Measurements from ENCODE around the gene OR5AN1.

OR5AN1 gene

DNA sequence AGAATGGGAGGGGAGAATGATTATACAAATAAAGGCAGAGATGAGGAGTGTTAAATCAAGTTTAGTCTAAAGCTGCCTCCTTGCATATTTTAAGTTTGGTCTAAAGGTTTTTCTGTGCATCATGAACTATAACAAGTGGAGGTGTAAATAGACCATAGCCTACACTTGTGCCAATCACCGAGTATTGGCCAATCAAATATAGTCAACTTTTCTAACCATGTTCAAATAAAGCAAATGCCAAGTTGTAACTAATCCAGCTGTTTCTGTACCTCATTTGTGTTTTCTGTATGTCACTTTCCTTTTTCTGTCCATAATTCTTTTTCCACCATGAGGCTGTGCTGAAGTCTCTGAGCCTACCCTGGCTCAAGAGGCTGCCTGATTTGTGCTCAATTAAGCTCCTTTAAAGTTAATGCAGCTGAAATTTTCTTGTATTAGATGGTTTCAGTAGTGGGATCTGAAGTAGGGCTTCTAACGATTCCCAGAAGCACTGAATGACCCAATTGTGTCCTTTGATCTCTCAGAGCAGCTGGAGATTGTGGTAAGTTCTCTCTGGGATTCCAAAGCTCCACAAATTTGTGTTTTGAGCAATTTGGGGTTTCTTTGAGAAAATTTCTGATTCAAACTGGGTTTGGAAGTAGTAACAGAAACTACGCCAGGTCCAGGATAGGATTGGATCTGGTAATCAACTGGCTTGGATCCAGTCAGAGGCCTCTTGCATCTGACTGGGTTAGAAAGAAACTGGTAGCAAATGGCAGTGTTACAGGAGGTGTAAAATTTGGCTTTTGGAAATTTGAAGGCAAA is 42.0 kb downstream of the OR5AN1 start:
- Histone ChIP-seq H3K36me3 (ENCODE audit: control insufficient read depth in 4 of 4, insufficient read depth in 4 of 4, low read length in 3 of 4) (no peaks in the 10 kb centered on the region), H3K4me3 (ENCODE audit: control insufficient read depth in 1 of 7, extremely low read depth in 1 of 7, insufficient read depth in 4 of 7, low read depth in 2 of 7, low read length in 6 of 7) (no peak overlapping the region), H3K9me3 (ENCODE audit: control extremely low read depth in 1 of 5, control insufficient read depth in 4 of 5, insufficient read depth in 2 of 5, low read depth in 1 of 5, low read length in 4 of 5) (peaks cover 0 to 13% (median 3%) of the 10 kb centered on the region in 5 experiments), H3K27me3 (replicated peaks in 2 of 5; ENCODE audit: control insufficient read depth in 4 of 5, insufficient read depth in 5 of 5, low read length in 4 of 5) (no peaks in the 10 kb centered on the region), H3K27ac (ENCODE audit: insufficient read depth in 1 of 2, low read depth in 1 of 2, low read length in 2 of 2, poor library complexity in 1 of 2, severe bottlenecking in 2 of 2) (no peak overlapping the region), H3K4me1 (ENCODE audit: control extremely low read depth in 1 of 4, control insufficient read depth in 4 of 4, insufficient read depth in 4 of 4, low read length in 3 of 4) (no peaks in the 10 kb centered on the region)
- CTCF ChIA-PET, result interaction anchor here (1.1 to 2.0 kb wide), 5 partner anchors 10 to 137 kb away, joined by 3 to 5 read pairs (median 4); no protein-coding TSS in a partner anchor
- DNase-seq, result no peak
- 100% methylated on average over 3 of the region's 3 CpGs for WGBS (ENCODE audit: insufficient coverage)
- POLR2A ChIA-PET, result interaction anchor here (1.7 kb wide), 1 partner anchor 30 kb away, joined by 4 read pairs; no protein-coding TSS in a partner anchor

DNA sequence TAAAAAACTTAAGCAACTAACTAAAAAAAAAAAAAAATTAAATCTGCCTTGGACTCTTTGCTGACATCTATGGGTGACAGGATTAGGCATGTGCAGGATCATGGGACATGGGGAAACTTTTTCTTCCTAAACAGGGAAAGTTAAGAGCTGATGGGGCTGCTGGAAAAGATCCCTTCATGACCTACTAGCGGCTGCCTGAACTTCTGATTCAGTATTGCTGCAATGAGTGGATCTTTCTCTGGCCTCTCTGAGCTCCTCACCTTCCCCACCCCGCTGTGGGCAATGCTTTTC is 42.5 kb downstream of the OR5AN1 start:
- ChIA-PET CTCF (interaction anchor here (1.1 to 1.7 kb wide), 2 partner anchors 37 to 137 kb away, joined by 3 to 5 read pairs; no protein-coding TSS in a partner anchor), POLR2A (interaction anchor here (1.7 kb wide), 1 partner anchor 30 kb away, joined by 4 read pairs; no protein-coding TSS in a partner anchor)
- Histone ChIP-seq H3K4me3 (ENCODE audit: control insufficient read depth in 1 of 7, extremely low read depth in 1 of 7, insufficient read depth in 4 of 7, low read depth in 2 of 7, low read length in 6 of 7) (no peak overlapping the region), H3K9me3 (ENCODE audit: control extremely low read depth in 1 of 5, control insufficient read depth in 4 of 5, insufficient read depth in 2 of 5, low read depth in 1 of 5, low read length in 4 of 5) (peaks cover 0 to 13% (median 3%) of the 10 kb centered on the region in 5 experiments), H3K4me1 (ENCODE audit: control extremely low read depth in 1 of 4, control insufficient read depth in 4 of 4, insufficient read depth in 4 of 4, low read length in 3 of 4) (no peaks in the 10 kb centered on the region), H3K27ac (ENCODE audit: insufficient read depth in 1 of 2, low read depth in 1 of 2, low read length in 2 of 2, poor library complexity in 1 of 2, severe bottlenecking in 2 of 2) (no peak overlapping the region), H3K27me3 (replicated peaks in 2 of 5; ENCODE audit: control insufficient read depth in 4 of 5, insufficient read depth in 5 of 5, low read length in 4 of 5) (no peaks in the 10 kb centered on the region), H3K36me3 (ENCODE audit: control insufficient read depth in 4 of 4, insufficient read depth in 4 of 4, low read length in 3 of 4) (no peaks in the 10 kb centered on the region)
- WGBS (ENCODE audit: insufficient coverage), result no CpG with 5 or more reads among the region's 2 CpGs
- no peak for DNase-seq

DNA sequence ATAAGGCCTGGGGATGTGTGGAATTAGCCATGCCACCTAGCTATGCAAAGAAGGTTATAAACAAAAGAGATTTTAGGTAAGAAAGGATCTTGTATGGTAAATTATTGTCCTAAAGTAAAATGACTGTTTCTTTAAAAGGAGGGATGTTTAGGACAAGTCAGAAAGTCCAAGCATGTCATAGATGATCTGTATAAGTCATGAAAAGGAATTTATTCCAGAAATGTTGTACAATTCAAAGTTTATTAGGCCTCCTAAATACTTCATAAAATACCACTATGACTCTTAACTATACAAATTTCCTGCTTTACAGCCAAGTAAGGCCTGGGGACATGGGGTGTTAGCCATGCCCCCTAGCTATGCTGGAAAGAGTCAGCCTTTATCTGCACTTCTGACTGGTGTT is 44.9 kb downstream of the OR5AN1 start:
- POLR2A ChIA-PET, result no interaction called here
- H3K4me1 ChIP-seq (ENCODE audit: control extremely low read depth in 1 of 4, control insufficient read depth in 4 of 4, insufficient read depth in 4 of 4, low read length in 3 of 4), result no peaks in the 10 kb centered on the region
- CTCF ChIA-PET, result interaction anchor here (0.8 to 1.3 kb wide), 4 partner anchors 15 to 131 kb away, joined by 3 read pairs; no protein-coding TSS in a partner anchor
- DNase-seq, result no peak
- H3K27me3 ChIP-seq (replicated peaks in 2 of 5; ENCODE audit: control insufficient read depth in 4 of 5, insufficient read depth in 5 of 5, low read length in 4 of 5), result no peaks in the 10 kb centered on the region
- no peaks in the 10 kb centered on the region for H3K36me3 ChIP-seq (ENCODE audit: control insufficient read depth in 4 of 4, insufficient read depth in 4 of 4, low read length in 3 of 4)
- H3K4me3 ChIP-seq (ENCODE audit: control insufficient read depth in 1 of 7, extremely low read depth in 1 of 7, insufficient read depth in 4 of 7, low read depth in 2 of 7, low read length in 6 of 7), result no peak overlapping the region
- peaks cover 0 to 15% (median 3%) of the 10 kb centered on the region in 5 experiments for H3K9me3 ChIP-seq (ENCODE audit: control extremely low read depth in 1 of 5, control insufficient read depth in 4 of 5, insufficient read depth in 2 of 5, low read depth in 1 of 5, low read length in 4 of 5)
- H3K27ac ChIP-seq (ENCODE audit: insufficient read depth in 1 of 2, low read depth in 1 of 2, low read length in 2 of 2, poor library complexity in 1 of 2, severe bottlenecking in 2 of 2), result no peak overlapping the region

DNA sequence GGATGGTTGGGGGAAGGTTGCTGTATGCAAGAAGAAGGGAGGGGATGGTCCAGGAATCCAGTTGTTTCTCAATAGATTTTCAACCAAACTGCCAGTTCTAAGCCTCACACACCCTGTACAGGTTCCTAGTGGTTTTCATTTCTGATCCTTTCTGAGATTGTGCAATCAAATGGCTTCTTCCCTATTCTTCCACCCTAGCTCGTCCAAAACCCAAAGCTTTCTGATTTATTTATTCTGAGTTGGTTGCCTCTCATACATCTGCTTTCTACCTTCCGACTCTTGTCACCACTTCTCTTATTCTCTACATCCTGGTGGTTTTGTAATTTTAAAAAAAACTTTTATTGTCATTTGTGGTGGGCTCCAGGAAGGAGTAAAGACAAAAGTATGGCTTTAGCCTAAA is 55.0 kb downstream of the OR5AN1 start:
- peaks cover 4 to 8% (median 8%) of the 10 kb centered on the region in 4 experiments for H3K4me1 ChIP-seq (ENCODE audit: control extremely low read depth in 1 of 4, control insufficient read depth in 4 of 4, insufficient read depth in 4 of 4, low read length in 3 of 4)
- H3K27ac ChIP-seq (ENCODE audit: insufficient read depth in 1 of 2, low read depth in 1 of 2, low read length in 2 of 2, poor library complexity in 1 of 2, severe bottlenecking in 2 of 2), result no peak overlapping the region
- WGBS (ENCODE audit: insufficient coverage), result no CpG with 5 or more reads among the region's 2 CpGs
- H3K27me3 ChIP-seq (replicated peaks in 2 of 5; ENCODE audit: control insufficient read depth in 4 of 5, insufficient read depth in 5 of 5, low read length in 4 of 5), result peaks cover 0 to 4% (median 0%) of the 10 kb centered on the region in 5 experiments
- H3K9me3 ChIP-seq (ENCODE audit: control extremely low read depth in 1 of 5, control insufficient read depth in 4 of 5, insufficient read depth in 2 of 5, low read depth in 1 of 5, low read length in 4 of 5), result peaks cover 0 to 24% (median 12%) of the 10 kb centered on the region in 5 experiments
- peak; percentile 63 to 91 (median 90) for DNase-seq
- H3K36me3 ChIP-seq (ENCODE audit: control insufficient read depth in 4 of 4, insufficient read depth in 4 of 4, low read length in 3 of 4), result no peaks in the 10 kb centered on the region
- no peak overlapping the region for H3K4me3 ChIP-seq (ENCODE audit: control insufficient read depth in 1 of 7, extremely low read depth in 1 of 7, insufficient read depth in 4 of 7, low read depth in 2 of 7, low read length in 6 of 7)
- ChIA-PET CTCF (interaction anchor here (0.8 to 1.3 kb wide), 5 partner anchors 12 to 207 kb away, joined by 3 to 4 read pairs (median 3); no protein-coding TSS in a partner anchor), POLR2A (no interaction called here)

DNA sequence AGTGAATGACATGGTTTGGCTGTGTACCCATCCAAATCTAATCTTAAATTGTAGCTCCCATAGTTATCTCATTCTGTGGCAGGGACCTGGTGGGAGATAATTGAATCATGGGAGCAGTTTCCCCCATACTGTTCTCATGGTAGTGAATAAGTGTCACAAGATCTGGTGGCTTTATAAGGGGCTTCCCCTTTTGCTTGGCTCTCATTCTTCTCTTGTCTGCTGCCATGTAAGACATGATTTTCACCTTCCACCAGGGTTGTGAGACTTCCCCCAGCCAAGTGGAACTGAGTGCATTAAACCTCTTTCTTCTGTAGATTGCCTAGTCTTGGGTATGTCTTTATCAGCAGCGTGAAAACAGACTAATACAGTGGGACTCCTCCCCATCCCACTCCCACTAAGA is 56.4 kb downstream of the OR5AN1 start:
- peak in 2 of 3 donors; percentile 55 to 77 for DNase-seq
- Histone ChIP-seq H3K27me3 (replicated peaks in 2 of 5; ENCODE audit: control insufficient read depth in 4 of 5, insufficient read depth in 5 of 5, low read length in 4 of 5) (peaks cover 0 to 4% (median 0%) of the 10 kb centered on the region in 5 experiments), H3K4me3 (ENCODE audit: control insufficient read depth in 1 of 7, extremely low read depth in 1 of 7, insufficient read depth in 4 of 7, low read depth in 2 of 7, low read length in 6 of 7) (no peak overlapping the region), H3K27ac (ENCODE audit: insufficient read depth in 1 of 2, low read depth in 1 of 2, low read length in 2 of 2, poor library complexity in 1 of 2, severe bottlenecking in 2 of 2) (no peak overlapping the region), H3K9me3 (ENCODE audit: control extremely low read depth in 1 of 5, control insufficient read depth in 4 of 5, insufficient read depth in 2 of 5, low read depth in 1 of 5, low read length in 4 of 5) (peaks cover 0 to 15% (median 5%) of the 10 kb centered on the region in 5 experiments), H3K36me3 (ENCODE audit: control insufficient read depth in 4 of 4, insufficient read depth in 4 of 4, low read length in 3 of 4) (no peaks in the 10 kb centered on the region), H3K4me1 (ENCODE audit: control extremely low read depth in 1 of 4, control insufficient read depth in 4 of 4, insufficient read depth in 4 of 4, low read length in 3 of 4) (peaks cover 4 to 8% (median 8%) of the 10 kb centered on the region in 4 experiments)
- ChIA-PET POLR2A (no interaction called here), CTCF (interaction anchor here (0.5 to 1.4 kb wide), 2 partner anchors 15 to 186 kb away, joined by 4 to 8 read pairs; no protein-coding TSS in a partner anchor)
- no CpG with 5 or more reads among the region's 1 CpG for WGBS (ENCODE audit: insufficient coverage)

DNA sequence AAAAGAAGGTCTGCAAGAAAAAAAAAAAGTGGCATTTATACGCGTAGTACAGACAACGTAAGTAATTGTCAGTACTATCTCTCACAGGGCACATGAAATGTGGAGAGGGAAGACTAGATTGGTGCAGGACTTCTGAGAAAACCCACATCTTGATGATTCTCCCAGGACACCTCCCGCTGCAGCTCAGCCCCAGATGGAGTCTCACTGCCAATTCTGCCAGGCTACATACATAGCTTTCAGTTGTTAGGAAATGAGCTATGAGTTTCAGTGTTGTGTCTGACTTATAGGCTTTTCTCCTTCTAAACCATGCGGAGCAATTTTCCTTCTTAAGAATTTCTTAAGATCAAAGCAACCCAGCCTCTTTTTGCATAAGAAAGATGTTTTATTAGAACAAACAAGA is 57.9 kb downstream of the OR5AN1 start:
- ChIA-PET CTCF (interaction anchor here (0.7 to 1.3 kb wide), 2 partner anchors 9 to 123 kb away, joined by 3 read pairs; partner anchors contain the start of gene OR5A2), POLR2A (no interaction called here)
- Histone ChIP-seq H3K9me3 (ENCODE audit: control extremely low read depth in 1 of 5, control insufficient read depth in 4 of 5, insufficient read depth in 2 of 5, low read depth in 1 of 5, low read length in 4 of 5) (peaks cover 0 to 12% (median 0%) of the 10 kb centered on the region in 5 experiments), H3K27ac (ENCODE audit: insufficient read depth in 1 of 2, low read depth in 1 of 2, low read length in 2 of 2, poor library complexity in 1 of 2, severe bottlenecking in 2 of 2) (no peak overlapping the region), H3K27me3 (replicated peaks in 2 of 5; ENCODE audit: control insufficient read depth in 4 of 5, insufficient read depth in 5 of 5, low read length in 4 of 5) (peaks cover 0 to 4% (median 0%) of the 10 kb centered on the region in 5 experiments), H3K4me1 (ENCODE audit: control extremely low read depth in 1 of 4, control insufficient read depth in 4 of 4, insufficient read depth in 4 of 4, low read length in 3 of 4) (peaks cover 4 to 8% (median 8%) of the 10 kb centered on the region in 4 experiments), H3K36me3 (ENCODE audit: control insufficient read depth in 4 of 4, insufficient read depth in 4 of 4, low read length in 3 of 4) (no peaks in the 10 kb centered on the region), H3K4me3 (ENCODE audit: control insufficient read depth in 1 of 7, extremely low read depth in 1 of 7, insufficient read depth in 4 of 7, low read depth in 2 of 7, low read length in 6 of 7) (no peak overlapping the region)
- 94% methylated on average over 3 of the region's 5 CpGs for WGBS (ENCODE audit: insufficient coverage)
- no peak for DNase-seq

DNA sequence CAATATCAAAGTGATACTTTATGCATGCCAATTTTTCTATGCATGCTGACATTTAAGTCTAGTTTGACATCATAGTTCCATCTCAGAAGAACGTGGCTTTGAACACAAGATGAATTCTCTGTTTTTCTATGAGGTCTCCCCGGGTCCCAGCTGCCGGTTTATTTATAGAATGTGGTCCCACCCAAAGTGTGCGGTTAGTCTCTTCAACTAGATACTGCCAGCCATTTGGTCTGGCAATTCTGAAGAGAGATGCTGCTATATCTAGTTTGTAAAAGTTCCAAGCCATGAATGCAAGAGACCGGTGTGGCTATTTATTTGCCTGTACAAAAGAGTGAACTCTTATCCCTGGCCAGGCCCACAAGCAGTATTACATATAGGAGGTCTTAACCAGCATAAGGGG is 58.3 kb downstream of the OR5AN1 start:
- H3K27me3 ChIP-seq (replicated peaks in 2 of 5; ENCODE audit: control insufficient read depth in 4 of 5, insufficient read depth in 5 of 5, low read length in 4 of 5), result peaks cover 0 to 4% (median 0%) of the 10 kb centered on the region in 5 experiments
- peaks cover 0 to 12% (median 0%) of the 10 kb centered on the region in 5 experiments for H3K9me3 ChIP-seq (ENCODE audit: control extremely low read depth in 1 of 5, control insufficient read depth in 4 of 5, insufficient read depth in 2 of 5, low read depth in 1 of 5, low read length in 4 of 5)
- CTCF ChIA-PET, result interaction anchor here (0.6 to 3.6 kb wide), 5 partner anchors 9 to 154 kb away, joined by 3 to 15 read pairs (median 3); partner anchors contain the start of gene OR5A2
- no peak overlapping the region for H3K4me3 ChIP-seq (ENCODE audit: control insufficient read depth in 1 of 7, extremely low read depth in 1 of 7, insufficient read depth in 4 of 7, low read depth in 2 of 7, low read length in 6 of 7)
- DNase-seq, result peak in 1 of 3 donors; percentile 8
- POLR2A ChIA-PET, result no interaction called here
- H3K36me3 ChIP-seq (ENCODE audit: control insufficient read depth in 4 of 4, insufficient read depth in 4 of 4, low read length in 3 of 4), result no peaks in the 10 kb centered on the region
- 93% methylated on average over 5 of the region's 5 CpGs for WGBS (ENCODE audit: insufficient coverage)
- no peak overlapping the region for H3K27ac ChIP-seq (ENCODE audit: insufficient read depth in 1 of 2, low read depth in 1 of 2, low read length in 2 of 2, poor library complexity in 1 of 2, severe bottlenecking in 2 of 2)
- H3K4me1 ChIP-seq (ENCODE audit: control extremely low read depth in 1 of 4, control insufficient read depth in 4 of 4, insufficient read depth in 4 of 4, low read length in 3 of 4), result peaks cover 4 to 8% (median 8%) of the 10 kb centered on the region in 4 experiments

Measured in common myeloid progenitor, CD34-positive (primary cell).